GM12865 (cell line): ENCODE measurements around the gene RHBDL1.

Experiments
- DNase-seq: peaks from one replicate; pipeline ENCODE4 v3.0.0; 2010; ENCODE audit warnings: low read depth
- H3K4me3 ChIP-seq: 2 replicates; pipeline ENCODE4 v1.5.1; 2011; ENCODE audit warnings: mild to moderate bottlenecking, low read depth, low read length, control low read depth
- CTCF ChIP-seq: IDR thresholded peaks from 2 replicates; pipeline ENCODE4 v1.5.1; 2011; ENCODE audit warnings: low read length, control low read depth, low read depth, inconsistent platforms; ENCODE audit not compliant: insufficient read depth; ENCODE audit errors: missing control alignments

The RHBDL1 gene

GRCh38 chr16:659618-660017 is 15.9 kb upstream of the RHBDL1 start:
- no peak for TF ChIP-seq CTCF
- no peak for DNase-seq
- no peak overlapping the region for H3K4me3 ChIP-seq

- DNase-seq, result no peak
- TF ChIP-seq CTCF, result no peak
- H3K4me3 ChIP-seq, result no peak overlapping the region
Observed at GRCh38 chr16:660132-660458, 15.4 kb upstream of the RHBDL1 start.

- TF ChIP-seq CTCF, result peak; percentile 39
- no peak overlapping the region for H3K4me3 ChIP-seq
- DNase-seq, result peak; percentile 92
Observed at GRCh38 chr16:660459-661183, 14.8 kb upstream of the RHBDL1 start.

GRCh38 chr16:661184-661821 is 14.2 kb upstream of the RHBDL1 start:
- no peak for TF ChIP-seq CTCF

GRCh38 chr16:662095-662494 is 13.4 kb upstream of the RHBDL1 start:
- no peak overlapping the region for H3K4me3 ChIP-seq
- no peak for DNase-seq
- TF ChIP-seq CTCF, result no peak

More at GRCh38 chr16:661184-661821, 14.2 kb upstream of the RHBDL1 start:
- DNase-seq, result no peak
- H3K4me3 ChIP-seq, result no peak overlapping the region

- no peak overlapping the region for H3K4me3 ChIP-seq
- no peak for TF ChIP-seq CTCF
- no peak for DNase-seq
Observed at GRCh38 chr16:662597-662996, 12.9 kb upstream of the RHBDL1 start.

GRCh38 chr16:666572-666971 is 8.9 kb upstream of the RHBDL1 start:
- TF ChIP-seq CTCF, result no peak
- DNase-seq, result no peak
- no peak overlapping the region for H3K4me3 ChIP-seq
